Spleen (tissue), 11 donors: Measurements from ENCODE around the gene MAGI2. TPM values are rescaled to one million over a fixed set of nuclear protein-coding genes. Genes with fewer than 3 reads are reported as not detected.

Experiments used
- DNase-seq: peaks from one replicate; pipeline ENCODE4 v3.0.0-alpha.2; 2020
- H3K27ac ChIP-seq, 8 donors: fragments of 200-600 bp; sonication (generic) in 7 of 8; 1 replicate in 4 of 8; 2 replicates in 4 of 8; pipeline versions ENCODE4 v1.5.0 to v1.8.0; 2016 to 2021; ENCODE audit warnings: inconsistent platforms in 4 of 8, mild to moderate bottlenecking in 4 of 8, moderate library complexity in 1 of 8
- H3K27me3 ChIP-seq, 7 donors: fragments of 200-600 bp; sonication (generic) in 6 of 7; replicated peaks in 1 of 7; 1 replicate in 4 of 7; 2 replicates in 3 of 7; pipeline versions ENCODE4 v1.5.0 to v1.8.0; 2016 to 2021; ENCODE audit warnings: inconsistent platforms in 3 of 7, mild to moderate bottlenecking in 1 of 7
- H3K36me3 ChIP-seq, 6 donors: fragments of 200-600 bp; sonication (generic) in 5 of 6; 1 replicate in 4 of 6; 2 replicates in 2 of 6; pipeline versions ENCODE4 v1.5.0 to v1.8.0; 2016 to 2021; ENCODE audit warnings: inconsistent platforms in 2 of 6
- H3K4me1 ChIP-seq, 6 donors: fragments of 200-600 bp; sonication (generic) in 5 of 6; 1 replicate in 3 of 6; 2 replicates in 3 of 6; pipeline versions ENCODE4 v1.5.0 to v1.8.0; 2016 to 2021; ENCODE audit warnings: inconsistent platforms in 3 of 6
- H3K4me3 ChIP-seq, 8 donors: fragments of 200-600 bp; sonication (generic) in 7 of 8; 1 replicate in 4 of 8; 2 replicates in 4 of 8; pipeline versions ENCODE4 v1.5.0 to v1.8.0; 2016 to 2021; ENCODE audit warnings: inconsistent platforms in 4 of 8, mild to moderate bottlenecking in 4 of 8, moderate library complexity in 2 of 8
- H3K9me3 ChIP-seq, 8 donors: fragments of 200-600 bp; sonication (generic) in 7 of 8; 1 replicate in 4 of 8; 2 replicates in 4 of 8; pipeline versions ENCODE4 v1.5.0 to v1.8.0; 2016 to 2021; ENCODE audit warnings: inconsistent platforms in 4 of 8
- CTCF ChIP-seq, 11 experiments: fragments of 200-600 bp in 7 of 11; fragments of 450-650 bp in 4 of 11; sonication (generic) in 4 of 11; IDR thresholded peaks in 8 of 11; conservative IDR thresholded peaks in 3 of 11; 1 replicate in 7 of 11; 2 replicates in 4 of 11; pipeline versions ENCODE4 v1.4.0 to v1.8.0; 2016 to 2021; ENCODE audit warnings: antibody characterized with exemption in 11 of 11, inconsistent platforms in 4 of 11, mild to moderate bottlenecking in 1 of 11
- POLR2A ChIP-seq, 3 donors: fragments of 450-650 bp; IDR thresholded peaks; one replicate each; pipeline ENCODE4 v1.5.1; 2017; ENCODE audit warnings: antibody characterized with exemption in 3 of 3, mild to moderate bottlenecking in 1 of 3
- POLR2AphosphoS5 ChIP-seq, 3 donors: sonication (generic); formaldehyde crosslinking; IDR thresholded peaks; one replicate each; pipeline ENCODE4 v1.5.1; 2017; ENCODE audit warnings: antibody characterized with exemption in 3 of 3
- WGBS, 5 donors: extraction: QIAGEN DNeasy Blood & Tissue Kit in 3 of 5; methylation state at CpG; one replicate each; pipeline versions ENCODE4 v1.1.5 to v1.1.7; 2013 to 2018; 5-methylcytosine and 5-hydroxymethylcytosine counted together
- intact Hi-C: fragments of 100-400 bp; cut with DNase I; formaldehyde crosslinking; loops from one replicate; pipeline ENCODE4 v1.15.0; 2023; ENCODE audit warnings: low total_unique reads
- polyA plus RNA-seq, 3 donors: library from polyadenylated mRNA; stranded (reverse); fragments of 200-250 nt; gene quantifications; one replicate each; pipeline ENCODE4 v1.2.1, GENCODE V29; 2013
- total RNA-seq, 7 donors: library from RNA; depleted of rRNA in 3 of 7; stranded (reverse); fragments of >200 nt in 3 of 7; fragmentation: NEBNext Ultra II Directional in 4 of 7; extraction: Animal tissue kit (Norgen Biotek cat#: 25700) in 4 of 7; gene quantifications; one replicate each; pipeline versions ENCODE4 v1.1.0 to v1.2.1, GENCODE V29; 2016 to 2021
- donor health status: healthy with polysubstance abuse.
- donor health status: DM: no; HTN: no; CAD: no; lungs with moderate emphysema.
- donor health status: DM: no; HTN: no; CAD: no.
- donor health status: Bipolar disorder and iron deficiency.
- donor health status: healthy.
- donor health status: DM: no; HTN: no; CAD: no.
- donor health status: DM: yes; HTN: yes; CAD: no.

MAGI2 gene
- total and polyA plus RNA-seq, 10 donors = 0.74 to 18.1 (median 11.1) TPM

GRCh38 chr7:78543976-78544375, 909.5 kb downstream of the MAGI2 start:
- Histone ChIP-seq H3K36me3 (no peaks in the 10 kb centered on the region), H3K4me1 (no peaks in the 10 kb centered on the region), H3K27ac (no peak overlapping the region), H3K9me3 (no peaks in the 10 kb centered on the region), H3K4me3 (no peak overlapping the region), H3K27me3 (no peaks in the 10 kb centered on the region)
- 77 to 88% (median 86%) methylated on average over 1 of the region's 1 CpG for WGBS, 5 donors
- TF ChIP-seq CTCF (IDR thresholded peaks at IDR 0.05 in 8 of 11, conservative IDR thresholded peaks at IDR 0.05 in 3 of 11) (no peak), POLR2AphosphoS5 (IDR thresholded peaks at IDR 0.05) (no peak), POLR2A (IDR thresholded peaks at IDR 0.05) (no peak)
- no peak for DNase-seq
- intact Hi-C loops = no loop called here

GRCh38 chr7:78542981-78543380, 910.5 kb downstream of the MAGI2 start:
- WGBS, 5 donors = 73 to 91% (median 86%) methylated on average over 2 of the region's 2 CpGs
- intact Hi-C loops = no loop called here
- H3K4me3 ChIP-seq = no peak overlapping the region
- no peaks in the 10 kb centered on the region for H3K4me1 ChIP-seq
- no peaks in the 10 kb centered on the region for H3K36me3 ChIP-seq
- DNase-seq = no peak
- H3K27me3 ChIP-seq = no peaks in the 10 kb centered on the region
- no peak overlapping the region for H3K27ac ChIP-seq
- TF ChIP-seq CTCF (IDR thresholded peaks at IDR 0.05 in 8 of 11, conservative IDR thresholded peaks at IDR 0.05 in 3 of 11) (no peak), POLR2A (IDR thresholded peaks at IDR 0.05) (no peak), POLR2AphosphoS5 (IDR thresholded peaks at IDR 0.05) (no peak)
- peaks cover 0 to 2% (median 0%) of the 10 kb centered on the region in 8 donors for H3K9me3 ChIP-seq

- no peak overlapping the region for H3K27ac ChIP-seq
- H3K27me3 ChIP-seq = no peaks in the 10 kb centered on the region
- peaks cover 0 to 5% (median 0%) of the 10 kb centered on the region in 8 donors for H3K9me3 ChIP-seq
- TF ChIP-seq CTCF (IDR thresholded peaks at IDR 0.05 in 8 of 11, conservative IDR thresholded peaks at IDR 0.05 in 3 of 11) = no peak
- no peak for TF ChIP-seq POLR2AphosphoS5 (IDR thresholded peaks at IDR 0.05)
- TF ChIP-seq POLR2A (IDR thresholded peaks at IDR 0.05) = no peak
- no peaks in the 10 kb centered on the region for H3K4me1 ChIP-seq
- DNase-seq = no peak
- 60 to 79% (median 72%) methylated on average over 5 of the region's 5 CpGs for WGBS, 5 donors
- intact Hi-C loops = no loop called here
- no peak overlapping the region for H3K4me3 ChIP-seq
- no peaks in the 10 kb centered on the region for H3K36me3 ChIP-seq
These were observed 910.9 kb downstream of the MAGI2 start for GRCh38 chr7:78542541-78542940.

GRCh38 chr7:78539825-78540224, 913.6 kb downstream of the MAGI2 start:
- Histone ChIP-seq H3K27ac (no peak overlapping the region), H3K4me1 (no peaks in the 10 kb centered on the region), H3K9me3 (peaks cover 0 to 5% (median 0%) of the 10 kb centered on the region in 8 donors), H3K27me3 (no peaks in the 10 kb centered on the region), H3K36me3 (no peaks in the 10 kb centered on the region), H3K4me3 (no peak overlapping the region)
- DNase-seq = no peak
- no peak for TF ChIP-seq POLR2A (IDR thresholded peaks at IDR 0.05)
- TF ChIP-seq POLR2AphosphoS5 (IDR thresholded peaks at IDR 0.05) = no peak
- no peak for TF ChIP-seq CTCF (IDR thresholded peaks at IDR 0.05 in 8 of 11, conservative IDR thresholded peaks at IDR 0.05 in 3 of 11)
- WGBS, 5 donors = 82 to 93% (median 91%) methylated on average over 6 of the region's 6 CpGs
- intact Hi-C loops = no loop called here
